Measurements from ENCODE around the gene CCT6B. TPM values are rescaled to one million over a fixed set of nuclear protein-coding genes. Genes with fewer than 3 reads are reported as not detected.
A peak's percentile ranks its signal among the peaks of the same experiment; 100 is the strongest.
"Not testable (repeated sequence)": the region's sequence is repeated elsewhere in the genome, so short reads cannot be mapped to it uniquely, and the experiment has no call there.

CCT6B gene
- total RNA-seq (2014; rRNA removed; shearing (Covaris generic)) = 0.46 and 0.79 TPM in 2 replicates

- no peaks in the 10 kb centered on the region for H3K9me3 ChIP-seq (replicated peaks)
- H3K4me3 ChIP-seq = peak within 1 kb of the TSS; percentile 96
- H3K4me1 ChIP-seq = no peaks in the 10 kb centered on the region
- H3K27me3 ChIP-seq = no peaks in the 10 kb centered on the region
- DNase-seq = peak; percentile 93 to 97
- H3K27ac ChIP-seq = peak within 1 kb of the TSS; percentile 88
- H3K36me3 ChIP-seq = peaks cover 18% of the 10 kb centered on the region
Observed at GRCh38 chr17:34961093-34961911, at the start of gene CCT6B, which contains the start of gene ZNF830. TSS of gene CCT6B (minus strand) at chr17:34961460. CDS start at chr17:34961393, 67 bp downstream. TSS of gene ZNF830 (plus strand) at chr17:34961540. CDS start at chr17:34961567, 27 bp downstream.

GRCh38 chr17:35010093-35010492, 48.8 kb upstream of the CCT6B start:
- H3K36me3 ChIP-seq = peaks cover 20% of the 10 kb centered on the region
- no peak overlapping the region for H3K27ac ChIP-seq

GRCh38 chr17:35006961-35007360, 45.7 kb upstream of the CCT6B start:
- H3K36me3 ChIP-seq = peaks cover 44% of the 10 kb centered on the region
- 0 out of 2 replicates have a peak, but pooled peaks cover 4% of the 10 kb centered on the region for H3K4me1 ChIP-seq
- no peak overlapping the region for H3K4me3 ChIP-seq
- H3K27ac ChIP-seq = no peak overlapping the region
- DNase-seq = no peak
- no peaks in the 10 kb centered on the region for H3K9me3 ChIP-seq (replicated peaks)
- H3K27me3 ChIP-seq = no peaks in the 10 kb centered on the region

More at GRCh38 chr17:35010093-35010492, 48.8 kb upstream of the CCT6B start:
- Histone ChIP-seq H3K9me3 (replicated peaks) (no peaks in the 10 kb centered on the region), H3K4me3 (no peak overlapping the region), H3K4me1 (0 out of 2 replicates have a peak, but pooled peaks cover 5% of the 10 kb centered on the region), H3K27me3 (no peaks in the 10 kb centered on the region)
- DNase-seq = no peak

GRCh38 chr17:35006345-35006744, 45.1 kb upstream of the CCT6B start:
- no peak for DNase-seq

GRCh38 chr17:35003778-35004177, 42.5 kb upstream of the CCT6B start:
- no peaks in the 10 kb centered on the region for H3K9me3 ChIP-seq (replicated peaks)
- H3K27ac ChIP-seq = no peak overlapping the region
- no peak overlapping the region for H3K4me3 ChIP-seq
- DNase-seq = no peak
- H3K27me3 ChIP-seq = no peaks in the 10 kb centered on the region
- no peaks in the 10 kb centered on the region for H3K4me1 ChIP-seq
- peaks cover 65% of the 10 kb centered on the region for H3K36me3 ChIP-seq

More at GRCh38 chr17:35006345-35006744, 45.1 kb upstream of the CCT6B start:
- Histone ChIP-seq H3K4me1 (no peaks in the 10 kb centered on the region), H3K4me3 (no peak overlapping the region), H3K27ac (no peak overlapping the region), H3K36me3 (peaks cover 44% of the 10 kb centered on the region), H3K9me3 (replicated peaks) (no peaks in the 10 kb centered on the region), H3K27me3 (no peaks in the 10 kb centered on the region)

GRCh38 chr17:35002876-35003551, 41.8 kb upstream of the CCT6B start:
- Histone ChIP-seq H3K4me1 (no peaks in the 10 kb centered on the region), H3K4me3 (no peak overlapping the region), H3K9me3 (replicated peaks) (no peaks in the 10 kb centered on the region), H3K27me3 (no peaks in the 10 kb centered on the region), H3K27ac (no peak overlapping the region), H3K36me3 (peaks cover 69% of the 10 kb centered on the region)
- DNase-seq = no peak

- DNase-seq = no peak
- no peak overlapping the region for H3K4me3 ChIP-seq
- no peaks in the 10 kb centered on the region for H3K27me3 ChIP-seq
- H3K27ac ChIP-seq = no peak overlapping the region
- H3K36me3 ChIP-seq = peaks cover 77% of the 10 kb centered on the region
- no peaks in the 10 kb centered on the region for H3K9me3 ChIP-seq (replicated peaks)
- no peaks in the 10 kb centered on the region for H3K4me1 ChIP-seq
Observed at GRCh38 chr17:35001549-35001948, 40.3 kb upstream of the CCT6B start.

- H3K36me3 ChIP-seq = peaks cover 82% of the 10 kb centered on the region
- not testable (repeated sequence) for H3K27me3 ChIP-seq; H3K4me1 ChIP-seq; H3K27ac ChIP-seq; H3K9me3 ChIP-seq (replicated peaks); DNase-seq; H3K4me3 ChIP-seq
Observed at GRCh38 chr17:35000965-35001364, 39.7 kb upstream of the CCT6B start.

GRCh38 chr17:34999456-34999855, 38.2 kb upstream of the CCT6B start:
- no peaks in the 10 kb centered on the region for H3K27me3 ChIP-seq
- H3K9me3 ChIP-seq (replicated peaks) = no peaks in the 10 kb centered on the region
- H3K27ac ChIP-seq = no peak overlapping the region
- H3K36me3 ChIP-seq = peaks cover 83% of the 10 kb centered on the region
- no peak for DNase-seq
- H3K4me3 ChIP-seq = no peak overlapping the region
- no peaks in the 10 kb centered on the region for H3K4me1 ChIP-seq

- no peak overlapping the region for H3K4me3 ChIP-seq
- H3K36me3 ChIP-seq = peaks cover 81% of the 10 kb centered on the region
- no peaks in the 10 kb centered on the region for H3K9me3 ChIP-seq (replicated peaks)
- no peaks in the 10 kb centered on the region for H3K27me3 ChIP-seq
- peak; percentile 45 to 65 for DNase-seq
- no peaks in the 10 kb centered on the region for H3K4me1 ChIP-seq
- H3K27ac ChIP-seq = no peak overlapping the region
Observed at GRCh38 chr17:34998205-34998604, 36.9 kb upstream of the CCT6B start.

GRCh38 chr17:34997355-34997862, 36.1 kb upstream of the CCT6B start:
- no peaks in the 10 kb centered on the region for H3K27me3 ChIP-seq
- H3K27ac ChIP-seq = no peak overlapping the region
- peaks cover 86% of the 10 kb centered on the region for H3K36me3 ChIP-seq
- no peaks in the 10 kb centered on the region for H3K9me3 ChIP-seq (replicated peaks)
- no peaks in the 10 kb centered on the region for H3K4me1 ChIP-seq
- H3K4me3 ChIP-seq = no peak overlapping the region
- no peak for DNase-seq

GRCh38 chr17:34996422-34997285, 35.4 kb upstream of the CCT6B start:
- Histone ChIP-seq H3K4me3 (no peak overlapping the region), H3K36me3 (peaks cover 88% of the 10 kb centered on the region), H3K9me3 (replicated peaks) (no peaks in the 10 kb centered on the region), H3K27ac (no peak overlapping the region), H3K4me1 (no peaks in the 10 kb centered on the region), H3K27me3 (no peaks in the 10 kb centered on the region)
- DNase-seq = no peak

GRCh38 chr17:34993031-34993430, 31.8 kb upstream of the CCT6B start:
- H3K27me3 ChIP-seq = no peaks in the 10 kb centered on the region
- DNase-seq = no peak
- peaks cover 86% of the 10 kb centered on the region for H3K36me3 ChIP-seq
- H3K9me3 ChIP-seq (replicated peaks) = no peaks in the 10 kb centered on the region
- H3K4me3 ChIP-seq = no peak overlapping the region
- H3K4me1 ChIP-seq = no peaks in the 10 kb centered on the region
- no peak overlapping the region for H3K27ac ChIP-seq

GRCh38 chr17:34991606-34992005, 30.3 kb upstream of the CCT6B start:
- no peaks in the 10 kb centered on the region for H3K27me3 ChIP-seq
- H3K4me3 ChIP-seq = no peak overlapping the region
- DNase-seq = no peak
- H3K27ac ChIP-seq = no peak overlapping the region
- H3K4me1 ChIP-seq = no peaks in the 10 kb centered on the region
- H3K36me3 ChIP-seq = peaks cover 84% of the 10 kb centered on the region
- H3K9me3 ChIP-seq (replicated peaks) = no peaks in the 10 kb centered on the region
